Measurements from ENCODE around the gene MFN2. TPM values are rescaled to one million over a fixed set of nuclear protein-coding genes. Genes with fewer than 3 reads are reported as not detected.
"Not testable (repeated sequence)": the region's sequence is repeated elsewhere in the genome, so short reads cannot be mapped to it uniquely, and the experiment has no call there.

Gene MFN2
- total RNA-seq, 2 donors from 2014 or later, result 93.9 to 99.6 TPM

DNA sequence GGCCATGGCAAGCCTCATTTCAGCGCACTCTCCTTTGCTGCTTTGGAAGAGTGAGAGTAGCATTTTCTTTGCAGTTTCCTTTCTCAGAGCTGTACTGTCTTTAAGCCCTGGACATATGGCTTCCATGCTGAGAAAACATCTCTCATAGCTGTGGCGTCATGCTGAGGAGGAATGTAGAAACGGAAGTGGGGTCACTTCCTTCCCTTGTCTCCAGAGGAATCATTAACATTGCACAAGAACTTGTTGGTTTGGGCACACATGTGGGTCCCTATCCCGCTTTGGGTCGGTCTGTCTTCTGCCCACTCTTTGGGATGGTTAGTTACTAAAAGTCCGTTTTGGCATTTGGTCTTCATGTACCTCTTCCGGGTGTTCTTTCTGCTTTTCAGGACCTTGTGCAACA, 5.6 kb downstream of the MFN2 start:
- intact Hi-C loops (cut with DNase I, micrococcal nuclease), result no loop called here
- ATAC-seq, result no peak
- no peak for DNase-seq

- ATAC-seq (no peak), DNase-seq (no peak)
- intact Hi-C loops (cut with DNase I, micrococcal nuclease), result no loop called here
These were observed 9.4 kb downstream of the MFN2 start for GRCh38 chr1:11989669-11990068.

GRCh38 chr1:11990303-11991032, 10.2 kb downstream of the MFN2 start:
- intact Hi-C loops (cut with DNase I, micrococcal nuclease), result no loop called here
- ATAC-seq, result peak; percentile 16
- DNase-seq, result no peak

DNA sequence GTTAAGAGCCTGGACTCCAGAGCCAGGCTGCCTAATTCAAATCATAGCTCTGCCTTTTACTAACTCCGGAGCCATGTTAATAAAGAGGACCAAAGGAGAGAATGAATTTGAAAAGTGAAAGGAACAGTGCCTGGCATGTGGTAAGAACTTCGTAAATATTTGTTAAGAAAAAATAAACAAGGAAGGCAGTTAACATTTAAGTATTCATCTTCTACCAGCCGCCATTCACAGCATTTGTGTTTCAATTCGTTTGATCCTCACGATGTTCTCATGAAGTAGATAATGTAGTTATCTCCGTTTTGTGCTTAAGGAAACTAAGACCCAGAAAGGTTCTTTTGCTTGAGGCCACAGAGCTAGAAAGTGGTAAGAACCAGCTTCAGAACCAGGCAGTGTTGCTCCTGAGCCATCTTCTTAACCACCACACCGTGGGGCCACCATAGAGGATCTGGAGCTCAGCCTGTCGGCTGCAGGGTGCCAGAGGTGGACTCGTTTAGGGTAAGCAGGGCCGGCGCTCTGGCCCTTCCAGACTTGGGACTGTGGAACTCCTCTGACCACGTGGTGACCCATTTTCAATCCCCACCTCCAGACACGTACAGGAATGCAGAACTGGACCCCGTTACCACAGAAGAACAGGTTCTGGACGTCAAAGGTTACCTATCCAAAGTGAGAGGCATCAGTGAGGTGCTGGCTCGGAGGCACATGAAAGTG, 11.9 kb downstream of the MFN2 start:
- DNase-seq (no peak), ATAC-seq (no peak)
- intact Hi-C loops (cut with DNase I, micrococcal nuclease), result no loop called here

DNA sequence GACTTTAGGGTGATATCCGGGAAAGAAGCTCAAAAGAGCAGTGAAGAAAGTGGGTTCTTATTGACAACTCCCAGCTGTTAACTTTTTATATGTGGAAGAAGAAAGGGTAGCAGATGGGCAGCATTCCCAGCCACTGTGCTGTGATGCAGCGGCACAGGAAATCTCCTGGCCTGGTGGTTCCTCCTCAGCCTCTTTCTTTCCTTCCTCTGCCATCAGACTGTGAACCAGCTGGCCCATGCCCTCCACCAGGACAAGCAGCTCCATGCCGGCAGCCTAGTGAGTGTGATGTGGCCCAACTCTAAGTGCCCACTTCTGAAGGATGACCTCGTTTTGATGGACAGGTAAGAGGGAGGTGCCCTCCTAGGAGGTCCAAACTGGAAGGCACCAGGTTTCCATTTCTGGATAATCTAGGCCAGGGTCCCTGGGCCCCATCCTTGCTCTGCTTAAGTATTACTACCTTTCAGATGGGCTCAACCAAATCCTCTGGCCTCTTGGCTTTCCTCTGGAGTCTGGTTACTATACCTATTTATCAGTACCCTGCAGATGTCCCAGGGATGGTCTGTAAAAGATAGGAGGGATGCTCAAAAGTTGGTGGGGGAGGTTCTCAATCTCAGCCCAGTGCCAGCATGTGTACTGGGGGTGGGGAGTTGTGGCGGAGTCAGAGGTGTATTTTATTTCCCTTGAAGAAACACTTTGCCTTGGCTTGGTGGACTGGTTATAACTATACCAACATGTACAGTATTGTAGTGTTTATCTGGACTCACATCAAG, 17.0 kb downstream of the MFN2 start:
- intact Hi-C loops (cut with DNase I, micrococcal nuclease), result no loop called here
- ATAC-seq (no peak), DNase-seq (no peak)

- ATAC-seq (no peak), DNase-seq (no peak)
- intact Hi-C loops (cut with DNase I, micrococcal nuclease), result no loop called here
These were observed 18.4 kb downstream of the MFN2 start for GRCh38 chr1:11998636-11999035.

DNA sequence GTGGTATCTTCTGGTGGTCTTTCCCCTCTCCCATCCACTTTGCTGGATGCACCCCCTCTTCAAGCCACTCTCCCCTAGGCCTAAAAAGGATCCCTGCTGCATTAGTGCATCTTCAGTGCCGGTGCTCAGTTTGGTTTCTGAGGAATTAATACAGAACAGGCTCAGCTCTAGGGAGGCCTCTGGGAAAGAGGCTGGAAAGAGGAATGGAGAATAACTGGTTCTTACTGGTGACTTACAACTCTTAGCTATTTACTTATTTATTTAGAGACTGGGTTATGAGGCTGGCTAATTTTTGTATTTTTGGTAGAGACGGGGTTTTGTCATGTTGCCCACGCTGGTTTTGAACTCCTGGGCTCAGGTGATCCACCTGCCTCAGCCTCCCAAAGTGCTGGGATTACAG, 19.0 kb downstream of the MFN2 start:
- intact Hi-C loops (cut with DNase I, micrococcal nuclease), result no loop called here
- DNase-seq (no peak), ATAC-seq (no peak)

DNA sequence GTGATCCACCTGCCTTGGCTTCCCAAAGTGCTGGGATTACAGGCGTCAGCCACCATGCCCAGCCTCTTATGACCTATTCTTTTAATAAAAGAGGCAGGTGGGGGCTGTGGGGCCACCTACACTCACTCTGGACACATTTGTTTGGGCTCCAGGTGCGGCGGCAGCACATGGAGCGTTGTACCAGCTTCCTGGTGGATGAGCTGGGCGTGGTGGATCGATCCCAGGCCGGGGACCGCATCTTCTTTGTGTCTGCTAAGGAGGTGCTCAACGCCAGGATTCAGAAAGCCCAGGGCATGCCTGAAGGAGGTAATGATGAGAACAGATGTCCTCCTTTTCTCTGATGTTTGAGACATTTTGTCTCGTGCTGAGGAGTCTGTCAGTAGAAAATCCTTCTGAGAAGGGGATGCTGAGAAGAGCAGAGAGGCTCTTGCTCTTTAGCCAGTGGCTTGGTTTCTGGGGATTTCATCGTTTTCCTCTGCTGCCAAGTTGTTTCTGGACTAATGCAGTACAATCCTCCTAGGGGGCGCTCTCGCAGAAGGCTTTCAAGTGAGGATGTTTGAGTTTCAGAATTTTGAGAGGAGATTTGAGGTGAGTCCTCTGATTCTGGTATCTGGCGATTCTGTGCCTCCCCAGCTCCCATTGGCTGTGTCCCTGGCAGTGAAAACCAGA, 21.1 kb downstream of the MFN2 start:
- ATAC-seq, result no peak
- intact Hi-C loops (cut with DNase I, micrococcal nuclease), result no loop called here
- peak in 1 of 2 donors; percentile 34 for DNase-seq

GRCh38 chr1:12001996-12002493, 21.8 kb downstream of the MFN2 start:
- ATAC-seq (peak; percentile 62), DNase-seq (no peak)
- intact Hi-C loops (cut with DNase I, micrococcal nuclease), result no loop called here

GRCh38 chr1:12003762-12004161, 23.5 kb downstream of the MFN2 start:
- intact Hi-C loops (cut with DNase I, micrococcal nuclease), result no loop called here
- DNase-seq (no peak), ATAC-seq (no peak)

GRCh38 chr1:12005488-12006166, 25.4 kb downstream of the MFN2 start:
- no peak for ATAC-seq
- no peak for DNase-seq
- intact Hi-C loops (cut with DNase I, micrococcal nuclease), result no loop called here

GRCh38 chr1:12006167-12006921, 26.1 kb downstream of the MFN2 start:
- ATAC-seq (no peak), DNase-seq (no peak)
- intact Hi-C loops (cut with DNase I, micrococcal nuclease), result no loop called here

DNA sequence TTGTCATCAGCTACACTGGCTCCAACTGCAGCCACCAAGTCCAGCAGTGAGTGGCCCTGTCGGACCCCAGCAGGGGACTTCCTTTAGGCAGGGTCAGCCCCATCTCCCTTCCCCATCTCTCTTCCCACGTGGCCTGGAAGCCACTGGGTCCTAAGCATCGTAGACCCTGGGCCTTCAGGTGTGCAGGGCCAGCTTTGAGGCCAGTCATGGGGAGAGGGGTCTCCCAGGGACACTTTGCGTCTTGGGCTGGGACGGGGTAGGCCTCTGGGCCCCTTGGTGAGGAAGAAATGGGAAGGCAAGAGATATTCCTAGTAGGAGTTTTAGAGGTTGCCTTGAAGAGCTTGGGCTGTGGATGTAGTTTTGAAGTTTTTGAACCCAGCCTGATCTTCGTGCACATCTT, 27.0 kb downstream of the MFN2 start:
- no peak for ATAC-seq
- DNase-seq, result no peak
- intact Hi-C loops (cut with DNase I, micrococcal nuclease), result no loop called here

DNA sequence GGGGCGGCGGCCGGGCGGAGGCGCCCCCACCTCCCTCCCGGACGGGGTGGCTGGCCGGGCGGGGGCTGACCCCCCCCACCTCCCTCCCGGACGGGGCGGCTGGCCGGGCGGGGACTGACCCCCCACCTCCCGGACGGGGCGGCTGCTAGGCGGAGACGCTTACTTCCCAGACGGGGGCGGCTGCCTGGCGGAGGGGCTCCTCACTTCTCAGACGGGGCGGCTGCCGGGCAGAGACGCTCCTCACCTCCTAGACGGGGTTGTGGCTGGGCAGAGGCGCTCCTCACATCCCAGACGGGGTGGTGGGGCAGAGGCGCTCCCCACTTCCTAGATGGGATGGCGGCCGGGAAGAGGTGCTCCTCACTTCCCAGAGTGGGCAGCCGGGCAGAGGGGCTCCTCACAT, 28.1 kb downstream of the MFN2 start:
- ATAC-seq; intact Hi-C loops (cut with DNase I, micrococcal nuclease): not testable (repeated sequence)

GRCh38 chr1:12009318-12009947, 29.2 kb downstream of the MFN2 start:
- DNase-seq, result no peak

More for the DNA sequence above, 28.1 kb downstream of the MFN2 start:
- not testable (repeated sequence) for DNase-seq

GRCh38 chr1:12010746-12011570, 30.7 kb downstream of the MFN2 start:
- no peak for DNase-seq
- ATAC-seq, result no peak
- intact Hi-C loops (cut with DNase I, micrococcal nuclease), result no loop called here

More at GRCh38 chr1:12009318-12009947, 29.2 kb downstream of the MFN2 start:
- intact Hi-C loops (cut with DNase I, micrococcal nuclease), result no loop called here
- ATAC-seq, result peak; percentile 12

- no peak for ATAC-seq
- intact Hi-C loops (cut with DNase I, micrococcal nuclease), result no loop called here
- no peak for DNase-seq
These were observed 31.8 kb downstream of the MFN2 start for GRCh38 chr1:12011998-12012397.

All from left colon (tissue), 2 donors.